NCI-H2227 (cell line): Measurements from ENCODE around the gene SMG6.
"Not testable (repeated sequence)": the region's sequence is repeated elsewhere in the genome, so short reads cannot be mapped to it uniquely, and the experiment has no call there.

Experiments
- DNase-seq: peaks from one replicate; lab custom pipeline; 2025; ENCODE audit not compliant: unreplicated experiment; lab: John Stamatoyannopoulos, UW

The SMG6 gene

DNA sequence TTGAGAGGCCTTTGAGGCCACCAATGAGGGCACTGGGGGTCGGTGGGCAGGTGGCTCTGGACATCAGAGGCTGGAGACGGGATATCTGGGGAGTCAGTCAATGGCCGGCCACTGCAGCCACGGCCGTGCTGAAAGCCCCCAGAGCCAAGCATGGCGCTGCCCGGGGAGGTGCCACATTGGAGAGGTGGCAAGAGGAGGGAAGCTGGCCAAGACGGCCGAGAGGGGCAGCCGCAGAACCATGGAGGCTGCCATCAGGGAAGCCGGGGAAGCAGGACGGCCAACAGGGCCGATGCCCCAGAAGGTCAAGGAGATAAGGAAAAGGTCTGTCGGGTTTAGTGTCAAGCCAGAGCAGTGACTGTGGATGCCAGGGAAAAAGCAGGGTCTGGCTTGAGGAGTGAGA, 288.3 kb downstream of the SMG6 start:
- no peak for DNase-seq

DNA sequence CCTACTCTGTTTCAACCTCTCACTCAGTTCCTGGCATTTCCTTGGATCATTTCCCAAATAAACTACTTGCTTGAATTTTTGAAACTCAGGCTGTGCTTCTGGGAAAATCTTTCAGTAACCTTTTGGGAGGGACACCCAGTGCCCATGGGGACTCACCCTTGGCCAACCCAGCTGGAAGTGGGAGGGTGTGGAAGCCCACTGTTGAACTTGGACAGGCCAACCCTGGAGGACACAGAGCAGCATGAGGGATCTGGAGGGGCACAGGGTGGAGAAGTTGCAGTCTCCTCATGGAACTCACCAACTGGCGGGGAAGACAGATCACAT, 289.6 kb downstream of the SMG6 start:
- no peak for DNase-seq

DNA sequence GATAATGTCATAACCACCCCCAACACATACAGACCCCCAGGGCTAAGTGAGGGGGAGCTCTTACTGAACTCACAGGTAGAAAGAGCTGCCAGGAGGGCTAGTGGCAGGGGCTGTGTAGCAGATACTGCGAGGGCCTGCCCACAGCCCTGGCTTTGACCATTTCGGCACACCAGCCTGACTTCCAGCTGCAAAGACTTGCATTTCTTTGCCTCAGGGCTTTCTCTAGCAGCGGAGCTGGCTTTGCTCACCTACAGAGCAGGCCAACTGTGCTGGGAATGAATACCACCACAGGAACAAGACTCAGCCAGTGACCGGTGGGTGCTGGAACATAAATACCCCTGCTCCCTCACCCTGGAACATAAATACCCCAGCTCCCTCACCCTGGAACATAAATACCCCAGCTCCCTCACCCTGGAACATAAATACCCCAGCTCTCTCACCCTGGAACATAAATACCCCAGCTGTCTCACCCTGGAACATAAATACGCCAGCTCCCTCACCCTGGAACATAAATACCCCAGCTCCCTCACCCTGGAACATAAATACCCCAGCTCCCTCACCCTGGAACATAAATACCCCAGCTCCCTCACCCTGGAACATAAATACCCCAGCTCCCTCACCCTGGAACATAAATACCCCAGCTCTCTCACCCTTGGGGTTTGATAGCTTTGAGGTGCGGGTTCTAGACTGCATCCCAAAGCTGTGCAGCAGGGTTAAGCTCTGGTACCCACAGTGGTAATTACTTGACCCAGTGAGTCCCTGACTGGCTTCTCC, 290.2 kb downstream of the SMG6 start:
- DNase-seq = not testable (repeated sequence)

DNA sequence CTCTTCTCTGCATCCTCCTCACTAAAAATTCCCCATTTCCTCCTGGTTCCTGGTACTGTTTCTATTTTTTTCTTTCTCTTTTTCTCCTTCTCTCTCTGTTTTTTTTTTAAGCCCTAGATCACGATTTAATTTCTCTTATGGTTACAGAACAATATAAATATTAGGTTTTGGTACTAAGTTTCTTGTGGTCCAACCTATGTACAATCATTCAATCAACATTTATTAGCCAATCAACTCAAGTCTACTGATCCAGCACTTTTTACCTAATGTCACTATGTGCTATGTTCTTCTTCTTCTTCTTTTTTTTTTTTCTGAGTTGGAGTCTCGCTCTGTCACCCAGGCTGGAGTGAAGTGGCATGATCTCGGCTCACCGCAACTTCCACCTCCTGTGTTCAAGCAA, 291.1 kb downstream of the SMG6 start:
- no peak for DNase-seq

DNA sequence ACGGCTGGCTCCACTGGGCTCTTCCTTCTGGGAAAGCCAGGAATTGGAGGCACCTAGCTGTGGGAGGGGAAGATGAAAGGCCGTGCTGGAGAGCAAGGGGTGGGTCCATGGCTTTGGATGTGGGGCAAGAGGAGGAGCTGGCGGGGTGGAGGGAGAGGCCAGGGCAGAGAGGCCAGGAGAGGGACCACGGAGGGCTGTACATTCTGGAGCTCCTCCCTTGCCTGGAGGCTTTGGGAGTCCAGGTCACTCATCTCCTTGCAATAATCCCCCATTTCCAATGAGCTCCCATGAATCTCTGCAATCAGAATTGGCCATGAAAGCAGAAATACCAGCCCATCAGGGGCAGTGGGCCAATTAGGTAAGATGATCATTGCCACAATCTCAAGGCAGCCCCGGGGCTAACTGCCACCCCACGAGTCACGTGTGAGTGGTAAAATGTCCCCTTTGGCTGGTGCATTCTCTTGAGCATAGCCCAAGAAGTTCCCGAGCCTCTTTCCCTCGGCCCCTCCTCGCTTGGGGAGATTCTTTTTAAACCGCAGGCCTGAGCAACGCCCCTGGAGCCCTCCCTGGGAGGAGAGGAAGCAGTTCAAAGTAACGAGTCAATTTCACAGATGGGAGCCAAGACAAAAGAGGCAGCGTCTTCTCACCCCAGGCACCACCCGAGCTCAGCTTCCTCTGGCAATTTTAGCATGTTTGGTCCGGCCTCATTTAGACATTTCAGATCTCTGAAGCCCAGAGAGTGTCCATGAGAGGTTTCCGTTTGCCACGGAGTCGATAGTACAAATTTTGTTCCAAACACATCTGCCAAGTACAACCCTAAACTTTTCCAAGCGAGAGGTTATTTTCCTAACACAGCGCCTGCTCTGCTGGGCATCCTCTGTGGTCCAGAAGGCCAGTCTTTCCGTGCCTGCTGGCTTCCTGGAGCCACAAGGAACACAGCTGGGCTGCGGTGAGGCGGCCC, 291.9 kb downstream of the SMG6 start:
- no peak for DNase-seq
